ENCODE data around the gene ABLIM2.

DNA sequence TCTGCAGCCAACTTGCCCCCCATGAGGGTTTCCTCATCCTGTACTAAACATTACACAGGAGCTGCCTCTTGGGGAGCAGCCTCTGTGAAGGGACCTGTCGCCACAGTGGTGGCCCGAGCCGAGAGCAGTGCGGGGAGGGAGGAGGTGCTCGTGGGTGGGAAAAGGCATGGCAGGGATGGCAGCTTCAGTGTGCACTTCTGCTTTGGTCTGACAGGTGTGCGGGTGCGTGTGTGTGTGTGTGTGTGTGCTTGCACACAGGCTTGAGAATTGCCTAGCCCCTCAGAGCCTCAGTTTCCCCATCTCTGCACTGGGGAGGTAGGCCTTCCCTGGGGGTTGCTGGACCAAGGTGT lies 44.4 kb upstream of the ABLIM2 start:
- no peak for TF ChIP-seq POLR2A (IDR thresholded peaks at IDR 0.05)
- TF ChIP-seq, protein P1, sequence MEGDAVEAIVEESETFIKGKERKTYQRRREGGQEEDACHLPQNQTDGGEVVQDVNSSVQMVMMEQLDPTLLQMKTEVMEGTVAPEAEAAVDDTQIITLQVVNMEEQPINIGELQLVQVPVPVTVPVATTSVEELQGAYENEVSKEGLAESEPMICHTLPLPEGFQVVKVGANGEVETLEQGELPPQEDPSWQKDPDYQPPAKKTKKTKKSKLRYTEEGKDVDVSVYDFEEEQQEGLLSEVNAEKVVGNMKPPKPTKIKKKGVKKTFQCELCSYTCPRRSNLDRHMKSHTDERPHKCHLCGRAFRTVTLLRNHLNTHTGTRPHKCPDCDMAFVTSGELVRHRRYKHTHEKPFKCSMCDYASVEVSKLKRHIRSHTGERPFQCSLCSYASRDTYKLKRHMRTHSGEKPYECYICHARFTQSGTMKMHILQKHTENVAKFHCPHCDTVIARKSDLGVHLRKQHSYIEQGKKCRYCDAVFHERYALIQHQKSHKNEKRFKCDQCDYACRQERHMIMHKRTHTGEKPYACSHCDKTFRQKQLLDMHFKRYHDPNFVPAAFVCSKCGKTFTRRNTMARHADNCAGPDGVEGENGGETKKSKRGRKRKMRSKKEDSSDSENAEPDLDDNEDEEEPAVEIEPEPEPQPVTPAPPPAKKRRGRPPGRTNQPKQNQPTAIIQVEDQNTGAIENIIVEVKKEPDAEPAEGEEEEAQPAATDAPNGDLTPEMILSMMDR (IDR thresholded peaks at IDR 0.05): no peak

Measured in body of pancreas (tissue), 4 donors.